ENCODE results near the gene SRM.

DNA sequence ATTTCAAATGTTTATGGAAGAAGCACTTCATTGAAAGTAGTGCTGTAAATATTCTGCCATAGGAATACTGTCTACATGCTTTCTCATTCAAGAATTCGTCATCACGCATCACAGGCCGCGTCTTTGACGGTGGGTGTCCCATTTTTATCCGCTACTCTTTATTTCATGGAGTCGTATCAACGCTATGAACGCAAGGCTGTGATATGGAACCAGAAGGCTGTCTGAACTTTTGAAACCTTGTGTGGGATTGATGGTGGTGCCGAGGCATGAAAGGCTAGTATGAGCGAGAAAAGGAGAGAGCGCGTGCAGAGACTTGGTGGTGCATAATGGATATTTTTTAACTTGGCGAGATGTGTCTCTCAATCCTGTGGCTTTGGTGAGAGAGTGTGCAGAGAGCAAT lies 36.6 kb downstream of the SRM start:
- TF ChIP-seq, protein P1, sequence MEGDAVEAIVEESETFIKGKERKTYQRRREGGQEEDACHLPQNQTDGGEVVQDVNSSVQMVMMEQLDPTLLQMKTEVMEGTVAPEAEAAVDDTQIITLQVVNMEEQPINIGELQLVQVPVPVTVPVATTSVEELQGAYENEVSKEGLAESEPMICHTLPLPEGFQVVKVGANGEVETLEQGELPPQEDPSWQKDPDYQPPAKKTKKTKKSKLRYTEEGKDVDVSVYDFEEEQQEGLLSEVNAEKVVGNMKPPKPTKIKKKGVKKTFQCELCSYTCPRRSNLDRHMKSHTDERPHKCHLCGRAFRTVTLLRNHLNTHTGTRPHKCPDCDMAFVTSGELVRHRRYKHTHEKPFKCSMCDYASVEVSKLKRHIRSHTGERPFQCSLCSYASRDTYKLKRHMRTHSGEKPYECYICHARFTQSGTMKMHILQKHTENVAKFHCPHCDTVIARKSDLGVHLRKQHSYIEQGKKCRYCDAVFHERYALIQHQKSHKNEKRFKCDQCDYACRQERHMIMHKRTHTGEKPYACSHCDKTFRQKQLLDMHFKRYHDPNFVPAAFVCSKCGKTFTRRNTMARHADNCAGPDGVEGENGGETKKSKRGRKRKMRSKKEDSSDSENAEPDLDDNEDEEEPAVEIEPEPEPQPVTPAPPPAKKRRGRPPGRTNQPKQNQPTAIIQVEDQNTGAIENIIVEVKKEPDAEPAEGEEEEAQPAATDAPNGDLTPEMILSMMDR (IDR thresholded peaks at IDR 0.05) = no peak
- TF ChIP-seq EZH2 (IDR thresholded peaks at IDR 0.05) (no peak), EZH2phosphoT487 (IDR thresholded peaks at IDR 0.05) (no peak)

Measured in neural progenitor cell (in vitro differentiated cells).